GM12878 (cell line): ENCODE data around the gene GNG13. TPM values are rescaled to one million over a fixed set of nuclear protein-coding genes. Genes with fewer than 3 reads are reported as not detected.

Experiments
- ATAC-seq: fragments of 200-7000 bp; cut with Tn5 transposase; 3 replicates; pipeline ENCODE4 v1.9.1; 2020; ENCODE audit warnings: mild to moderate bottlenecking, moderate library complexity
- BruUV-seq: library from RNA; stranded (reverse); fragments of 400-500 nt; replicated peaks from 2 replicates; lab custom pipeline; 2021; lab: Mats Ljungman, UMichigan
- CTCF ChIA-PET: fragments of 300-600 bp; sonication (Branson Sonifier 250); formaldehyde crosslinking; extraction: SDS; loops from one replicate; lab custom pipeline; 2021; ENCODE audit warnings: inconsistent platforms; lab: Yijun Ruan, JAX
- POLR2A ChIA-PET: fragments of 350-600 bp; formaldehyde crosslinking; extraction: SDS; loops from one replicate; lab custom pipeline; 2021; ENCODE audit warnings: inconsistent platforms; lab: Charles Lee
- RAD21 ChIA-PET: fragments of 300-600 bp; sonication (Branson Sonifier 250); formaldehyde crosslinking; loops from one replicate; lab custom pipeline; 2023; ENCODE audit warnings: antibody characterized with exemption; ENCODE audit not compliant: unreplicated experiment; lab: Charles Lee
- SMC1A ChIA-PET: fragments of 300-600 bp; sonication (Branson Sonifier 250); formaldehyde crosslinking; loops from one replicate; lab custom pipeline; 2023; ENCODE audit not compliant: unreplicated experiment, uncharacterized antibody; lab: Charles Lee
- DNase-seq: peaks from one replicate; pipeline ENCODE4 v3.0.0-alpha.2; 2011; ENCODE audit warnings: low read depth, low spot score
- FAIRE-seq: peaks from 3 replicates; lab custom pipeline; 2011; peaks lifted over from hg19 to GRCh38; lab: Jason Lieb, UNC
- H2AFZ ChIP-seq: 2 replicates; pipeline ENCODE4 v1.6.0; 2011; ENCODE audit warnings: low read depth, low read length, control low read depth; ENCODE audit not compliant: control insufficient read depth
- H3K27ac ChIP-seq: 2 replicates; pipeline ENCODE4 v1.5.1; 2011; ENCODE audit warnings: control low read depth; ENCODE audit not compliant: control insufficient read depth, insufficient read depth
- H3K27me3 ChIP-seq, 2 experiments: replicated peaks in 1 of 2; 2 replicates each; pipeline versions ENCODE4 v1.6.0 to v1.6.1; 2011; ENCODE audit warnings: low read length in 1 of 2; ENCODE audit not compliant: control insufficient read depth in 2 of 2, insufficient read depth in 2 of 2
- H3K36me3 ChIP-seq, 2 experiments: 2 replicates each; pipeline ENCODE4 v1.5.1; 2011; ENCODE audit warnings: low read length in 1 of 2; ENCODE audit not compliant: control insufficient read depth in 2 of 2, insufficient read depth in 2 of 2
- H3K4me1 ChIP-seq: 2 replicates; pipeline ENCODE4 v1.6.1; 2011; ENCODE audit warnings: mild to moderate bottlenecking, low read length, moderate library complexity, mixed read lengths; ENCODE audit not compliant: control insufficient read depth, insufficient read depth
- H3K4me2 ChIP-seq: 2 replicates; pipeline ENCODE4 v1.6.0; 2011; ENCODE audit warnings: control low read depth; ENCODE audit not compliant: control insufficient read depth, insufficient read depth
- H3K4me3 ChIP-seq: fragments of 200-600 bp; sonication (generic); 2 replicates; pipeline ENCODE4 v1.5.1; 2016
- H3K79me2 ChIP-seq: 2 replicates; pipeline ENCODE4 v1.6.0; 2011; ENCODE audit warnings: low read length; ENCODE audit not compliant: control insufficient read depth, insufficient read depth
- H3K9ac ChIP-seq: 2 replicates; pipeline ENCODE4 v1.8.0; 2011; ENCODE audit warnings: low read length, control low read depth, mixed read lengths; ENCODE audit not compliant: control insufficient read depth, insufficient read depth
- H3K9me3 ChIP-seq: replicated peaks from 3 replicates; pipeline ENCODE4 v1.5.1; 2011; ENCODE audit warnings: mild to moderate bottlenecking, low read length; ENCODE audit not compliant: control insufficient read depth, insufficient read depth
- H4K20me1 ChIP-seq: 2 replicates; pipeline ENCODE4 v1.6.0; 2011; ENCODE audit not compliant: control insufficient read depth, insufficient read depth
- CBX5 ChIP-seq: sonication (generic); IDR thresholded peaks from 2 replicates; pipeline ENCODE4 v1.6.1; 2016; ENCODE audit warnings: low read depth, moderate library complexity, mild to moderate bottlenecking, inconsistent platforms
- GABPA ChIP-seq: IDR thresholded peaks from 2 replicates; pipeline ENCODE4 v1.6.1; 2014; ENCODE audit warnings: antibody characterized with exemption, low read depth, mild to moderate bottlenecking, inconsistent platforms
- IKZF1 ChIP-seq: fragments of 450-650 bp; conservative IDR thresholded peaks from 2 replicates; pipeline ENCODE4 v1.6.1; 2017; ENCODE audit warnings: antibody characterized with exemption, mild to moderate bottlenecking
- KLF5 ChIP-seq: fragments of 450-650 bp; IDR thresholded peaks from 2 replicates; pipeline ENCODE4 v1.6.1; 2014; ENCODE audit warnings: mild to moderate bottlenecking; ENCODE audit not compliant: partially characterized antibody
- NBN ChIP-seq: fragments of 450-650 bp; IDR thresholded peaks from 2 replicates; pipeline ENCODE4 v1.6.1; 2016
- NFYB ChIP-seq: IDR thresholded peaks from 2 replicates; pipeline ENCODE4 v1.6.1; 2011; ENCODE audit warnings: low read depth, mild to moderate bottlenecking, low read length, improper control_type of control experiment, moderate library complexity; ENCODE audit not compliant: insufficient read depth
- RB1 ChIP-seq: fragments of 450-650 bp; formaldehyde crosslinking; IDR thresholded peaks from 2 replicates; pipeline ENCODE4 v1.6.1; 2017; ENCODE audit warnings: mild to moderate bottlenecking, borderline replicate concordance
- SIN3A ChIP-seq: IDR thresholded peaks from 2 replicates; pipeline ENCODE4 v1.6.1; 2012; ENCODE audit warnings: low read depth, low read length, improper control_type of control experiment
- SP1 ChIP-seq: IDR thresholded peaks from one replicate; pipeline ENCODE4 v1.6.1; 2011; ENCODE audit warnings: low read depth, low read length
- STAT1 ChIP-seq: fragments of 450-650 bp; conservative IDR thresholded peaks from 2 replicates; pipeline ENCODE4 v1.6.1; 2014; ENCODE audit warnings: antibody characterized with exemption, mild to moderate bottlenecking
- TCF12 ChIP-seq: IDR thresholded peaks from 2 replicates; pipeline ENCODE4 v1.6.1; 2011; ENCODE audit warnings: low read depth, mild to moderate bottlenecking, low read length
- ZNF622 ChIP-seq: fragments of 450-650 bp; IDR thresholded peaks from 2 replicates; pipeline ENCODE4 v1.6.1; 2017; ENCODE audit warnings: mild to moderate bottlenecking, inconsistent platforms
- WGBS: methylation state at CpG from one replicate; pipeline ENCODE4 v1.1.6; 2016; ENCODE audit warnings: low lambda C conversion rate; ENCODE audit not compliant: insufficient replicate concordance, insufficient coverage; ENCODE audit errors: missing lambda C conversion rate; 5-methylcytosine and 5-hydroxymethylcytosine counted together
- in situ Hi-C: fragments of 300-500 bp; cut with MboI; formaldehyde crosslinking; loops from 9 replicates; pipeline ENCODE4 v1.14.3; 2018; ENCODE audit warnings: mixed read lengths
- intact Hi-C: fragments of 100-400 bp; cut with micrococcal nuclease; formaldehyde crosslinking; loops from one replicate; pipeline ENCODE4 v1.14.2; 2022; ENCODE audit not compliant: unreplicated experiment
- polyA plus RNA-seq, 11 experiments: library from polyadenylated mRNA; depleted of rRNA in 4 of 11; unstranded in 6 of 11; stranded (reverse) in 5 of 11; fragments of >200 nt; fragmentation: Nextera tagmentation in 4 of 11; fragmentation: Illumina TruSeq in 1 of 11; extraction: Ambion mirVana in 4 of 11; extraction: Trizol in 1 of 11; gene quantifications; 1 replicate in 1 of 11; 2 replicates in 10 of 11; pipeline versions ENCODE4 v1.2.1 to v1.2.3, GENCODE V29; 2011 to 2016; ENCODE audit warnings: inconsistent platforms in 2 of 11, missing spikeins in 2 of 11, low read depth in 1 of 11
- total RNA-seq, 4 experiments: library from RNA; depleted of rRNA in 3 of 4; stranded (reverse); fragments of >200 nt in 3 of 4; fragmentation: Illumina TruSeq in 1 of 4; extraction: Trizol in 1 of 4; gene quantifications; 2 replicates each; pipeline versions ENCODE4 v1.2.1 to v1.2.3, GENCODE V29; 2013 to 2021
- TF ChIP-seq, protein P1 (sequence below): fragments of 450-650 bp; IDR thresholded peaks from 2 replicates; pipeline ENCODE4 v1.6.1; 2017; ENCODE audit warnings: antibody characterized with exemption, mild to moderate bottlenecking, moderate library complexity
- TF ChIP-seq, protein P2 (sequence below): fragments of 450-650 bp; IDR thresholded peaks from 2 replicates; pipeline ENCODE4 v1.6.1; 2016; ENCODE audit warnings: mild to moderate bottlenecking, moderate library complexity, borderline replicate concordance

The GNG13 gene
- total and polyA plus RNA-seq, 10 of the 15 experiments (the other 5 are each of a cell fraction or from before 2014, with no cell fraction given), result not detected

DNA sequence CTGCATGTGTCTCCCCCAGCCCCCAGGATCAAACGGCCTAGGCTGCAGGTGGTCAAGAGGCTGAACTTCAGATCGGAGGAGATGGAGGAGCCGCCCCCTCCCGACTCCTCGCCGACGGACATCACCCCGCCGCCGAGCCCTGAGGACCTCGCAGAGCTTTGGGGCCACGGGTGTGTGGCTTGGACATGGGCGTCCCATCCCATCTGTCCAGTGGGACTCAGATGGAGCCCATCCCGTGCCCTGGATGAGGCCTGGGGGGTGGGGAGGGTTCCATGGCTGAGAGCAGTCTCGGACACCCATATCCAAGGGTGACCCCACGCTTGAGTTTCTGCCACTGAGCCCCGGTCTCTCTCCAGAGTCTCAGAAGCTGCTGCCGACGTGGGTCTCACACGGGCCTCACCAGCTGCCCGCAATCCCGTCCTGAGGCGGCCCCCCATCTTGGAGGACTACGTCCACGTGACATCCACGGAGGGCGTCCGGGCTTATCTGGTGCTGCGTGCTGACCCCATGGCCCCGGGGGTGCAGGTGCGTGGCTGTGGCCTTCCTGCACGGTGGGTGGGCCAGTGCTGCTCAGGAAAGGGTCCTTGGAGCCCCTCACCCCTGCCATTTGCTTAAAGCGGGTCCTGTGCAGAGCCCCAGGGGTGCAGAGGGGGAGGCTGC lies 11.2 kb downstream of the GNG13 start (continued):
- no peak for TF ChIP-seq KLF5

DNA sequence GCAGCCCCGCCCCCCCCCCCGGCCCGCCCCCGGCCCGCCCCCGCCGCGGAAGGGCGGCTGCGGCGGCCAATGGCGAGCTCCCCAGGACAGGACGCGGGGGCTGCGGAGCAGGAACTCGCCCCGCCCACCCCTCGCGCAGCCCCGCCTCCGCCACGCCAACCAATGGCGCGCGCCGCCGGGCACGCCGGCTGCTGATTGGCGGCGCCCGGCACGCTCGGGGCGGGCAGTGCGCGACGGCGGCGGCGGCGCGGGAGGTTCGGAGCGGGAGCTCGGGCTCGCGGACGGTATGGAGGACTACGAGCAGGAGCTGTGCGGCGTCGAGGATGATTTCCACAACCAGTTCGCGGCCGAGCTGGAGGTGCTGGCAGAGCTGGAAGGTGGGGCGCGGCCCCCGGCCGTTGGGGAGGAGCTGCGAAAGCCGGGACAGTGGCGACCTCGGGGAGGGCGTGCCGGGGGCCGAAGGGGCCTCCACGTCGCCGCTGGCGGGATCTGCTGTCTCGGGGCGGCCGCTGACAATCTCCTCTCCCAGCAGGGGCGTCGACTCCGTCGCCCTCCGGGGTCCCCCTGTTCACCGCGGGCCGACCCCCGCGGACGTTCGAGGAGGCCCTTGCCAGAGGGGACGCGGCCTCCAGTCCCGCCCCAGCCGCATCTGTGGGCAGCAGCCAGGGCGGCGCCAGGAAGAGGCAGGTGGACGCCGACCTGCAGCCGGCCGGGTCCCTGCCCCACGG lies 12.0 kb downstream of the GNG13 start, which contains the start of gene CHTF18:
Gene CHTF18, plus strand, starts transcription at position 222 of the 728 bp plus-strand sequence. Its CDS starts 65 bp downstream, at position 287.
- peaks cover 24% of the 10 kb centered on the region for H3K79me2 ChIP-seq
- in situ Hi-C loops, result loop anchor here (5.0 kb wide), 2 partner anchors 46 to 76 kb away; partner anchors contain the start of gene CIAO3
- no peak for TF ChIP-seq STAT1
- no peak for TF ChIP-seq GABPA
- TF ChIP-seq NBN, result no peak
- TF ChIP-seq NFYB, result peak; percentile 91
- TF ChIP-seq IKZF1, result peak; percentile 66
- peak; percentile 70; the same call in 1 of the 2 replicates for TF ChIP-seq RB1
- peak; percentile 86 for TF ChIP-seq SP1
- TF ChIP-seq, protein P1, sequence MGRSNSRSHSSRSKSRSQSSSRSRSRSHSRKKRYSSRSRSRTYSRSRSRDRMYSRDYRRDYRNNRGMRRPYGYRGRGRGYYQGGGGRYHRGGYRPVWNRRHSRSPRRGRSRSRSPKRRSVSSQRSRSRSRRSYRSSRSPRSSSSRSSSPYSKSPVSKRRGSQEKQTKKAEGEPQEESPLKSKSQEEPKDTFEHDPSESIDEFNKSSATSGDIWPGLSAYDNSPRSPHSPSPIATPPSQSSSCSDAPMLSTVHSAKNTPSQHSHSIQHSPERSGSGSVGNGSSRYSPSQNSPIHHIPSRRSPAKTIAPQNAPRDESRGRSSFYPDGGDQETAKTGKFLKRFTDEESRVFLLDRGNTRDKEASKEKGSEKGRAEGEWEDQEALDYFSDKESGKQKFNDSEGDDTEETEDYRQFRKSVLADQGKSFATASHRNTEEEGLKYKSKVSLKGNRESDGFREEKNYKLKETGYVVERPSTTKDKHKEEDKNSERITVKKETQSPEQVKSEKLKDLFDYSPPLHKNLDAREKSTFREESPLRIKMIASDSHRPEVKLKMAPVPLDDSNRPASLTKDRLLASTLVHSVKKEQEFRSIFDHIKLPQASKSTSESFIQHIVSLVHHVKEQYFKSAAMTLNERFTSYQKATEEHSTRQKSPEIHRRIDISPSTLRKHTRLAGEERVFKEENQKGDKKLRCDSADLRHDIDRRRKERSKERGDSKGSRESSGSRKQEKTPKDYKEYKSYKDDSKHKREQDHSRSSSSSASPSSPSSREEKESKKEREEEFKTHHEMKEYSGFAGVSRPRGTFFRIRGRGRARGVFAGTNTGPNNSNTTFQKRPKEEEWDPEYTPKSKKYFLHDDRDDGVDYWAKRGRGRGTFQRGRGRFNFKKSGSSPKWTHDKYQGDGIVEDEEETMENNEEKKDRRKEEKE, result no peak
- TF ChIP-seq CBX5, result no peak
- TF ChIP-seq SIN3A, result peak; percentile 97
- TF ChIP-seq ZNF622, result no peak
- no peak for TF ChIP-seq TCF12
- TF ChIP-seq, protein P2, sequence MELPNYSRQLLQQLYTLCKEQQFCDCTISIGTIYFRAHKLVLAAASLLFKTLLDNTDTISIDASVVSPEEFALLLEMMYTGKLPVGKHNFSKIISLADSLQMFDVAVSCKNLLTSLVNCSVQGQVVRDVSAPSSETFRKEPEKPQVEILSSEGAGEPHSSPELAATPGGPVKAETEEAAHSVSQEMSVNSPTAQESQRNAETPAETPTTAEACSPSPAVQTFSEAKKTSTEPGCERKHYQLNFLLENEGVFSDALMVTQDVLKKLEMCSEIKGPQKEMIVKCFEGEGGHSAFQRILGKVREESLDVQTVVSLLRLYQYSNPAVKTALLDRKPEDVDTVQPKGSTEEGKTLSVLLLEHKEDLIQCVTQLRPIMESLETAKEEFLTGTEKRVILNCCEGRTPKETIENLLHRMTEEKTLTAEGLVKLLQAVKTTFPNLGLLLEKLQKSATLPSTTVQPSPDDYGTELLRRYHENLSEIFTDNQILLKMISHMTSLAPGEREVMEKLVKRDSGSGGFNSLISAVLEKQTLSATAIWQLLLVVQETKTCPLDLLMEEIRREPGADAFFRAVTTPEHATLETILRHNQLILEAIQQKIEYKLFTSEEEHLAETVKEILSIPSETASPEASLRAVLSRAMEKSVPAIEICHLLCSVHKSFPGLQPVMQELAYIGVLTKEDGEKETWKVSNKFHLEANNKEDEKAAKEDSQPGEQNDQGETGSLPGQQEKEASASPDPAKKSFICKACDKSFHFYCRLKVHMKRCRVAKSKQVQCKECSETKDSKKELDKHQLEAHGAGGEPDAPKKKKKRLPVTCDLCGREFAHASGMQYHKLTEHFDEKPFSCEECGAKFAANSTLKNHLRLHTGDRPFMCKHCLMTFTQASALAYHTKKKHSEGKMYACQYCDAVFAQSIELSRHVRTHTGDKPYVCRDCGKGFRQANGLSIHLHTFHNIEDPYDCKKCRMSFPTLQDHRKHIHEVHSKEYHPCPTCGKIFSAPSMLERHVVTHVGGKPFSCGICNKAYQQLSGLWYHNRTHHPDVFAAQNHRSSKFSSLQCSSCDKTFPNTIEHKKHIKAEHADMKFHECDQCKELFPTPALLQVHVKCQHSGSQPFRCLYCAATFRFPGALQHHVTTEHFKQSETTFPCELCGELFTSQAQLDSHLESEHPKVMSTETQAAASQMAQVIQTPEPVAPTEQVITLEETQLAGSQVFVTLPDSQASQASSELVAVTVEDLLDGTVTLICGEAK, result no peak

More for the DNA sequence above, 12.0 kb downstream of the GNG13 start, which contains the start of gene CHTF18:
- Histone ChIP-seq H3K4me2 (peak within 1 kb of the TSS; percentile 85), H4K20me1 (no peaks in the 10 kb centered on the region), H3K4me3 (peak within 1 kb of the TSS; percentile 89), H2AFZ (peak within 1 kb of the TSS; percentile 89), H3K27ac (peak within 1 kb of the TSS; percentile 69), H3K36me3 (peaks cover 0 to 21% of the 10 kb centered on the region in 2 experiments; a peak in 2 of 4 replicates), H3K27me3 (no peaks in the 10 kb centered on the region), H3K9me3 (no peaks in the 10 kb centered on the region), H3K9ac (peak within 1 kb of the TSS; percentile 90), H3K4me1 (peaks cover 9% of the 10 kb centered on the region)
- under 1% methylated on average over 74 of the region's 97 CpGs for WGBS
- FAIRE-seq, result peak; percentile 27
- DNase-seq, result peak; percentile 45
- RAD21 ChIA-PET, result interaction anchor here (1.1 to 1.6 kb wide), 4 partner anchors 51 to 76 kb away, joined by 5 to 10 read pairs (median 8); partner anchors contain the start of gene ANTKMT
- POLR2A ChIA-PET, result interaction anchor here (0.5 to 2.1 kb wide), 5 partner anchors 18 to 917 kb away, joined by 3 to 12 read pairs (median 4); partner anchors contain the start of genes ANTKMT, MAPK8IP3 and METRN
- intact Hi-C loops, result loop anchor here (5.0 kb wide), 1 partner anchor 46 kb away; the partner anchor contains the start of gene CIAO3
- peak; percentile 91 for ATAC-seq
- CTCF ChIA-PET, result interaction anchor here (0.6 to 5.2 kb wide), 3 partner anchors 43 to 76 kb away, joined by 4 to 32 read pairs (median 5); no protein-coding TSS in a partner anchor
- SMC1A ChIA-PET, result interaction anchor here (1.1 to 1.5 kb wide), 2 partner anchors 69 to 76 kb away, joined by 3 to 5 read pairs; no protein-coding TSS in a partner anchor
- BruUV-seq, result TSS peak; percentile 78
